Thyroid gland (tissue), 4 donors: ENCODE results near the gene LIX1. TPM values are rescaled to one million over a fixed set of nuclear protein-coding genes. Genes with fewer than 3 reads are reported as not detected.

Experiments
- DNase-seq, 2 donors: peaks; one replicate each; pipeline ENCODE4 v3.0.0-alpha.2; 2019
- H3K27ac ChIP-seq, 3 donors: fragments of 200-600 bp; sonication (generic); 1 replicate in 2 of 3; 2 replicates in 1 of 3; pipeline ENCODE4 v1.5.1; 2016 to 2019; ENCODE audit warnings: mild to moderate bottlenecking in 1 of 3, moderate library complexity in 1 of 3
- H3K27me3 ChIP-seq: fragments of 200-600 bp; sonication (generic); one replicate; pipeline ENCODE4 v1.5.1; 2019
- H3K36me3 ChIP-seq, 2 donors: fragments of 200-600 bp; sonication (generic); one replicate each; pipeline ENCODE4 v1.5.1; 2016 to 2019
- H3K4me1 ChIP-seq, 2 donors: fragments of 200-600 bp; sonication (generic); one replicate each; pipeline ENCODE4 v1.5.1; 2017 to 2019
- H3K4me3 ChIP-seq, 3 donors: fragments of 200-600 bp; sonication (generic); replicated peaks in 1 of 3; 1 replicate in 2 of 3; 2 replicates in 1 of 3; pipeline ENCODE4 v1.5.1; 2016; ENCODE audit warnings: mild to moderate bottlenecking in 1 of 3
- H3K9me3 ChIP-seq: fragments of 200-600 bp; sonication (generic); one replicate; pipeline ENCODE4 v1.5.1; 2017
- CTCF ChIP-seq, 6 experiments: fragments of 200-600 bp in 3 of 6; fragments of 450-650 bp in 3 of 6; sonication (generic) in 3 of 6; IDR thresholded peaks; one replicate each; pipeline ENCODE4 v1.5.1; 2016 to 2019; ENCODE audit warnings: antibody characterized with exemption in 6 of 6, mild to moderate bottlenecking in 2 of 6, inconsistent platforms in 1 of 6, moderate library complexity in 1 of 6
- POLR2A ChIP-seq, 2 donors: fragments of 450-650 bp; IDR thresholded peaks; one replicate each; pipeline ENCODE4 v1.6.1; 2017; ENCODE audit warnings: antibody characterized with exemption in 2 of 2, mild to moderate bottlenecking in 2 of 2, moderate library complexity in 1 of 2
- WGBS, 2 donors: methylation state at CpG; one replicate each; pipeline ENCODE4 v1.1.5; 2017; 5-methylcytosine and 5-hydroxymethylcytosine counted together
- intact Hi-C: fragments of 100-400 bp; cut with DNase I; formaldehyde crosslinking; loops from one replicate; pipeline ENCODE4 v1.15.1; 2023
- total RNA-seq, 4 donors: library from RNA; depleted of rRNA; stranded (reverse); fragments of >200 nt; gene quantifications; one replicate each; pipeline ENCODE4 v1.2.3, GENCODE V29; 2016

Gene LIX1
- total RNA-seq, 4 donors from 2014 or later = 0.89 to 5.5 (median 1.7) TPM

- Histone ChIP-seq H3K9me3 (no peaks in the 10 kb centered on the region), H3K4me3 (no peak overlapping the region), H3K4me1 (peaks cover 23 to 38% of the 10 kb centered on the region in 2 donors), H3K27me3 (no peaks in the 10 kb centered on the region), H3K27ac (peak overlapping the region in 2 of 3 donors; percentile 79), H3K36me3 (no peaks in the 10 kb centered on the region)
- intact Hi-C loops = no loop called here
- TF ChIP-seq CTCF (IDR thresholded peaks at IDR 0.05) (no peak), POLR2A (IDR thresholded peaks at IDR 0.05) (no peak)
- no peak for DNase-seq
- 80 to 84% methylated on average over 6 of the region's 6 CpGs for WGBS, 2 donors
These were observed 41.1 kb downstream of the LIX1 start for GRCh38 chr5:97101189-97101910.

GRCh38 chr5:97100476-97100875 is 41.9 kb downstream of the LIX1 start:
- TF ChIP-seq CTCF (IDR thresholded peaks at IDR 0.05) (no peak), POLR2A (IDR thresholded peaks at IDR 0.05) (no peak)
- Histone ChIP-seq H3K4me1 (peaks cover 29 to 44% of the 10 kb centered on the region in 2 donors), H3K9me3 (no peaks in the 10 kb centered on the region), H3K36me3 (no peaks in the 10 kb centered on the region), H3K4me3 (no peak overlapping the region), H3K27ac (peak overlapping the region; percentile 79), H3K27me3 (no peaks in the 10 kb centered on the region)
- DNase-seq = peak; percentile 34 to 52
- 60 to 65% methylated on average over 2 of the region's 2 CpGs for WGBS, 2 donors
- intact Hi-C loops = no loop called here

GRCh38 chr5:97098922-97099321 is 43.5 kb downstream of the LIX1 start:
- intact Hi-C loops = no loop called here
- Histone ChIP-seq H3K4me1 (peaks cover 44 to 57% of the 10 kb centered on the region in 2 donors), H3K27me3 (no peaks in the 10 kb centered on the region), H3K36me3 (no peaks in the 10 kb centered on the region), H3K9me3 (no peaks in the 10 kb centered on the region), H3K27ac (peak overlapping the region; percentile 79), H3K4me3 (no peak overlapping the region)
- TF ChIP-seq CTCF (IDR thresholded peaks at IDR 0.05) = peak in 1 of 6 experiments; percentile 24
- TF ChIP-seq POLR2A (IDR thresholded peaks at IDR 0.05) = peak in 1 of 2 donors; percentile 60
- WGBS, 2 donors = 21 to 28% methylated on average over 5 of the region's 5 CpGs
- peak; percentile 92 to 94 for DNase-seq

GRCh38 chr5:97097326-97098230 is 44.8 kb downstream of the LIX1 start:
- H3K4me3 ChIP-seq = no peak overlapping the region
- H3K36me3 ChIP-seq = no peaks in the 10 kb centered on the region
- no peaks in the 10 kb centered on the region for H3K27me3 ChIP-seq
- 85 to 89% methylated on average over 9 of the region's 9 CpGs for WGBS, 2 donors
- TF ChIP-seq CTCF (IDR thresholded peaks at IDR 0.05) (no peak), POLR2A (IDR thresholded peaks at IDR 0.05) (no peak)
- intact Hi-C loops = no loop called here
- H3K9me3 ChIP-seq = no peaks in the 10 kb centered on the region
- peak overlapping the region; percentile 79 to 83 (median 79) for H3K27ac ChIP-seq
- H3K4me1 ChIP-seq = peaks cover 47 to 57% of the 10 kb centered on the region in 2 donors
- no peak for DNase-seq
